ENCODE data around the gene TPRX2.
"Not testable (repeated sequence)": the region's sequence is repeated elsewhere in the genome, so short reads cannot be mapped to it uniquely, and the experiment has no call there.

TPRX2 gene

DNA sequence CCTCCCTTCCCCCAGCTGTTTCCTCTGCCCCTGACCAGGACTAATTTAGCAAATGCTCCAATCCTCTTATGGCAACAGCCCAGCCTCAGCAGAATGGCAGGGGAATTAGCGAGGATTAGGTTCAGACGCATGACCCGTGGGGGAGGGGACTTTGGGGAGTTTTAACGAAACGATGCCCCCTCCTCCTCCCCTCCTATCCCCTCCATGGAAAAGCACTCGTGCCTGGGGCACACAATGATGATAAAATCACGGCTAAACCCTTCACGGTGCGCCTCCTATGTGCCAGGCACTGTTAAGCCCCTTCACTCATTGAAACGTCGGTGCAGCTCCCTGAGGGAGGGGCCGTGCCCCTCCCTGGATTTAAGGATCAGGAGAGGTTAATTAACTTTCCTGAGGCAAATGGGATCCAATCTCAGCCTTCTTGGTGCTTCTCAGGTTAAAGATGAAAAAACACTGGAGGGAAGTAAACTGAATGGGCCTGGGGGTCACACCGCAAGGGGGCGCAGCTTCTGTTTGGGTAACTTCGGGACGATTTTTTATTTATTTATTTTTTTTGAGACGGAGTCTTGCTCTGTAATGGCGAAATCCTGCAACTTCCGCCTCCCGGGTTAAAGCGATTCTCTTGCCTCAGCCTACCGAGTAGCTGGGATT, 10.1 kb upstream of the TPRX2 start:
- Histone ChIP-seq H3K4me3 (replicated peaks; ENCODE audit: insufficient read depth, low read length) (no peak overlapping the region), H3K27ac (replicated peaks) (no peak overlapping the region), H3K27me3 (ENCODE audit: insufficient read depth, poor library complexity, severe bottlenecking) (no peaks in the 10 kb centered on the region)
- peak in 1 of 2 experiments; percentile 39 for DNase-seq (ENCODE audit: low read depth in 1 of 2, low spot score in 1 of 2)
- TF ChIP-seq, protein P1, sequence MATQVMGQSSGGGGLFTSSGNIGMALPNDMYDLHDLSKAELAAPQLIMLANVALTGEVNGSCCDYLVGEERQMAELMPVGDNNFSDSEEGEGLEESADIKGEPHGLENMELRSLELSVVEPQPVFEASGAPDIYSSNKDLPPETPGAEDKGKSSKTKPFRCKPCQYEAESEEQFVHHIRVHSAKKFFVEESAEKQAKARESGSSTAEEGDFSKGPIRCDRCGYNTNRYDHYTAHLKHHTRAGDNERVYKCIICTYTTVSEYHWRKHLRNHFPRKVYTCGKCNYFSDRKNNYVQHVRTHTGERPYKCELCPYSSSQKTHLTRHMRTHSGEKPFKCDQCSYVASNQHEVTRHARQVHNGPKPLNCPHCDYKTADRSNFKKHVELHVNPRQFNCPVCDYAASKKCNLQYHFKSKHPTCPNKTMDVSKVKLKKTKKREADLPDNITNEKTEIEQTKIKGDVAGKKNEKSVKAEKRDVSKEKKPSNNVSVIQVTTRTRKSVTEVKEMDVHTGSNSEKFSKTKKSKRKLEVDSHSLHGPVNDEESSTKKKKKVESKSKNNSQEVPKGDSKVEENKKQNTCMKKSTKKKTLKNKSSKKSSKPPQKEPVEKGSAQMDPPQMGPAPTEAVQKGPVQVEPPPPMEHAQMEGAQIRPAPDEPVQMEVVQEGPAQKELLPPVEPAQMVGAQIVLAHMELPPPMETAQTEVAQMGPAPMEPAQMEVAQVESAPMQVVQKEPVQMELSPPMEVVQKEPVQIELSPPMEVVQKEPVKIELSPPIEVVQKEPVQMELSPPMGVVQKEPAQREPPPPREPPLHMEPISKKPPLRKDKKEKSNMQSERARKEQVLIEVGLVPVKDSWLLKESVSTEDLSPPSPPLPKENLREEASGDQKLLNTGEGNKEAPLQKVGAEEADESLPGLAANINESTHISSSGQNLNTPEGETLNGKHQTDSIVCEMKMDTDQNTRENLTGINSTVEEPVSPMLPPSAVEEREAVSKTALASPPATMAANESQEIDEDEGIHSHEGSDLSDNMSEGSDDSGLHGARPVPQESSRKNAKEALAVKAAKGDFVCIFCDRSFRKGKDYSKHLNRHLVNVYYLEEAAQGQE (IDR thresholded peaks at IDR 0.05; ENCODE audit: insufficient replicate concordance, low read depth), result no peak
- TF ChIP-seq, protein P2, sequence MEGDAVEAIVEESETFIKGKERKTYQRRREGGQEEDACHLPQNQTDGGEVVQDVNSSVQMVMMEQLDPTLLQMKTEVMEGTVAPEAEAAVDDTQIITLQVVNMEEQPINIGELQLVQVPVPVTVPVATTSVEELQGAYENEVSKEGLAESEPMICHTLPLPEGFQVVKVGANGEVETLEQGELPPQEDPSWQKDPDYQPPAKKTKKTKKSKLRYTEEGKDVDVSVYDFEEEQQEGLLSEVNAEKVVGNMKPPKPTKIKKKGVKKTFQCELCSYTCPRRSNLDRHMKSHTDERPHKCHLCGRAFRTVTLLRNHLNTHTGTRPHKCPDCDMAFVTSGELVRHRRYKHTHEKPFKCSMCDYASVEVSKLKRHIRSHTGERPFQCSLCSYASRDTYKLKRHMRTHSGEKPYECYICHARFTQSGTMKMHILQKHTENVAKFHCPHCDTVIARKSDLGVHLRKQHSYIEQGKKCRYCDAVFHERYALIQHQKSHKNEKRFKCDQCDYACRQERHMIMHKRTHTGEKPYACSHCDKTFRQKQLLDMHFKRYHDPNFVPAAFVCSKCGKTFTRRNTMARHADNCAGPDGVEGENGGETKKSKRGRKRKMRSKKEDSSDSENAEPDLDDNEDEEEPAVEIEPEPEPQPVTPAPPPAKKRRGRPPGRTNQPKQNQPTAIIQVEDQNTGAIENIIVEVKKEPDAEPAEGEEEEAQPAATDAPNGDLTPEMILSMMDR (IDR thresholded peaks at IDR 0.05; ENCODE audit: insufficient read depth, low read length), result no peak
- no peak for TF ChIP-seq POLR2AphosphoS5 (IDR thresholded peaks at IDR 0.05; ENCODE audit: low read depth)
- no peak for TF ChIP-seq GABPA (IDR thresholded peaks at IDR 0.05; ENCODE audit: low read depth)
- no peak for TF ChIP-seq SPI1 (IDR thresholded peaks at IDR 0.05; ENCODE audit: borderline replicate concordance, low read depth)

DNA sequence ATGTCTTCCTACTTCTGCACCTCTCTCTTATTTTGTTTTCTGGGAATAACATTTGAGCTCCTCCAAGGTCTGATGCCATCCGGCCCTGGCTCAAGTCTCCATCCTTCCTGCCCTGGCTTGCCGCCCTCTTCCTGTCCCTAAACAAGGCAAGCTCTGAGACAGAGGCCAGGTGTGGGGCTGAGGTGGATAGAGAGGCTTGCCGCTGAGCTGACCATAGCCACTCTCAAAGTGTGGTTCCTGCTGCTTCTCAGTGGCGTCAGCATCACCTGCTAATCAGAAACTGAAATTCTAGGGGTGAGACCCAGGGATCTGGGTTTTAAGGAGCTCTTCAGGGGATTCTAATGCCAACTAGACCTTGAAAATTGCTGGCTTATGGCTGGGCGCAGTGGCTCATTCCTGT, 6.0 kb upstream of the TPRX2 start:
- H3K4me3 ChIP-seq (replicated peaks; ENCODE audit: insufficient read depth, low read length), result no peak overlapping the region
- H3K27me3 ChIP-seq (ENCODE audit: insufficient read depth, poor library complexity, severe bottlenecking), result no peaks in the 10 kb centered on the region
- TF ChIP-seq SPI1 (IDR thresholded peaks at IDR 0.05; ENCODE audit: borderline replicate concordance, low read depth) (no peak), GABPA (IDR thresholded peaks at IDR 0.05; ENCODE audit: low read depth) (no peak), POLR2AphosphoS5 (IDR thresholded peaks at IDR 0.05; ENCODE audit: low read depth) (no peak)
- TF ChIP-seq, protein P2 (IDR thresholded peaks at IDR 0.05; ENCODE audit: insufficient read depth, low read length), result no peak
- TF ChIP-seq, protein P1 (IDR thresholded peaks at IDR 0.05; ENCODE audit: insufficient replicate concordance, low read depth), result no peak
- DNase-seq (ENCODE audit: low read depth in 1 of 2, low spot score in 1 of 2), result no peak
- H3K27ac ChIP-seq (replicated peaks), result no peak overlapping the region

DNA sequence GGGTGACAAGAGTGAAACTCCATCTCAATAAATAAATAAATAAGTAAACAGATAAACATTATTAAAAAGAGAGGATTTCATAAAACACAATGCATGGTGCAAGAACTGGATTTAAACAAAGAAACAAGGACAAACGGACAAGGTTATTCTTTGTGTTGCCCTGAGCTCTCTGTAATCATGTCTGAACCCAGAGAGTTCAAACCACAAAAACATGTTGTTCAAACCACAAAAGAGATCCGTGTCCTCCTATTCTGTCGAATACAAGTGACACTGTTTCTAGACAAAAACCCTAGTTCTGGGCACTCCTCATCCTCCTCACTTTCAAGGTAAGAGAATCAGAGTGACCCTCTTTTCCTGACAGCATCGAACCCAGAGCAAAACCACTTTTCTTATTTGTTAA, 4.6 kb upstream of the TPRX2 start:
- Histone ChIP-seq H3K4me3 (replicated peaks; ENCODE audit: insufficient read depth, low read length) (no peak overlapping the region), H3K27me3 (ENCODE audit: insufficient read depth, poor library complexity, severe bottlenecking) (no peaks in the 10 kb centered on the region), H3K27ac (replicated peaks) (no peak overlapping the region)
- no peak for DNase-seq (ENCODE audit: low read depth in 1 of 2, low spot score in 1 of 2)
- TF ChIP-seq, protein P2 (IDR thresholded peaks at IDR 0.05; ENCODE audit: insufficient read depth, low read length), result no peak
- no peak for TF ChIP-seq POLR2AphosphoS5 (IDR thresholded peaks at IDR 0.05; ENCODE audit: low read depth)
- TF ChIP-seq, protein P1 (IDR thresholded peaks at IDR 0.05; ENCODE audit: insufficient replicate concordance, low read depth), result no peak
- no peak for TF ChIP-seq GABPA (IDR thresholded peaks at IDR 0.05; ENCODE audit: low read depth)
- TF ChIP-seq SPI1 (IDR thresholded peaks at IDR 0.05; ENCODE audit: borderline replicate concordance, low read depth), result no peak

DNA sequence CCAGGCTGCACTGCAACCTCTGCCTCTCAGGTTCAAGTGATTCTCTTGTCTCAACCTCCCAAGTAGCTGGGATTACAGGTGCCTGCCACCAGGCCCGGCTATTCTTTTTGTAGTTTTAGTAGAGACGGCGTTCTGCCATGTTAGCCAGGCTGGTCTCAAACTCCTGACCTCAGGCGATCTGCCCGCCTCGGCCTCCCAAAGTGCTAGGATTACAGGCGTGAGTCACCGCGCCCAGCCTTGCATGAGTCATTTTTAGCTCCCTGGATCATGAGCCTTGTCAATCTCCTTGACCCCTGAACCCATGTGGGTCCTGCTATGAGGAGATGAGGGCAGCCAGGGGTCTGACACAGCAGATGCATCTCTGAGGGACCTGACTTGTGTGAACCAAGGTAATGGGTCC, 804 bp upstream of the TPRX2 start:
- DNase-seq (ENCODE audit: low read depth in 1 of 2, low spot score in 1 of 2); H3K27ac ChIP-seq (replicated peaks); H3K4me3 ChIP-seq (replicated peaks; ENCODE audit: insufficient read depth, low read length); H3K27me3 ChIP-seq (ENCODE audit: insufficient read depth, poor library complexity, severe bottlenecking): not testable (repeated sequence)

DNA sequence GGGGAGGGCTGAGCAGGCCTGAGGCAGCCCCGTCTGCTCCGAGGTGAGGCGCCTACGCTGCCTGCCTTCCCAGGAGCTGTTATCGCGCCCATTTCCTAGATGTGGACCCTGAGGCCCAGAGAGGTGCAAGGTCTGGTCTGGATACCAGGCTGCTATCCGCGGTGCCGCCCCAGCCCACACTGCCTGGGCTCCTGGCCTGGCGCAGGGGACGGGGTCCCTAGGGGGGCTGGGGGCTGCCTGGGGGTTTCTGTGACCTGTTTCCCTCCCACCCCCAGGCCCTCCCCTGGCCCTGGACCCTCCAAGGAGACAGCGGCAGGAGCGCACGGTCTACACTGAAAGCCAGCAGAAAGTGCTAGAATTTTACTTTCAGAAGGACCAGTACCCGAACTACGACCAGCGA, 803 bp downstream of the TPRX2 start:
- H3K27ac ChIP-seq (replicated peaks); DNase-seq (ENCODE audit: low read depth in 1 of 2, low spot score in 1 of 2); H3K27me3 ChIP-seq (ENCODE audit: insufficient read depth, poor library complexity, severe bottlenecking); H3K4me3 ChIP-seq (replicated peaks; ENCODE audit: insufficient read depth, low read length): not testable (repeated sequence)

Measured in HL-60 (cell line).